GM19328 (cell line): Measurements from ENCODE around the gene AKAP13.
"Not testable (repeated sequence)": the region's sequence is repeated elsewhere in the genome, so short reads cannot be mapped to it uniquely, and the experiment has no call there.

ENCODE experiments used
- ATAC-seq: cut with Tn5 transposase; IDR thresholded peaks from one replicate; pipeline ENCODE4 v1.9.1; 2021; ENCODE audit warnings: mild to moderate bottlenecking, moderate library complexity; ENCODE audit not compliant: unreplicated experiment

Gene AKAP13

DNA sequence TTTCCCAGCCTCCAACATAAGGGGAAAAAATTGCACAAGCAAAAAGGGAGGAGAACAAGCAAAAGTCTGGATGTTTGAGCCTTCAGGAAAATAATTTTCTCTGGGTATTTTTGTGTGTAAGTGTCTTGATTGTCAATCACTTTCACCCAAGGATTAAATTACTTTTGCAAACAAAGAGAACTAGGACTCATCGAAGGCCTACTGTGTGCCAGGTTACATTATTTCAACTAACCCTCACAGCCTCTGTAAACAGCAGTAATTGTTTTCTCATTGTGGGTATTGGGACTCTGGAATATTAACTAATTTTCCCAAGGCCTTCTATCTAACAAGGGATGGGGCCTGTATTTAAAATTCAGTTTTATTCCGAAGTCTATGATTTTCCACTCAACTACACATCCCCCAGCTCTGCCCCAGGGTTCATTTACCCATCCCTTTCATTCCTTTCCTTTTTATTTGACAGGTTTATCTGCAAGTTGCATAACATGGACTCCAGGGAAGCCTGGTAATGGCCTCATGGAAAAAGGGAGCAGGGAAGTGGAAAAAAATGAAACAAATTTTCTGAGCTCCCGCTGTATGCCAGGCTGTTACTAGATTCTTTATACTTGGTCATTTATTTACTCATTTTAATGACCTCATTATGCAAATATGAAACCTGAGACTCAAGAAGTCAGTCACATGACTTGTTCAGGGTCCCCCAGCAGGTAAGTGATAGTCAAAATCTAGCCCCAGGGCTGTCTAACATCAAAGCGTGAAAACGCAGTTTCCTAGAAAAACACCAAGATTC lies 32.9 kb upstream of the AKAP13 start:
- ATAC-seq: not testable (repeated sequence)

DNA sequence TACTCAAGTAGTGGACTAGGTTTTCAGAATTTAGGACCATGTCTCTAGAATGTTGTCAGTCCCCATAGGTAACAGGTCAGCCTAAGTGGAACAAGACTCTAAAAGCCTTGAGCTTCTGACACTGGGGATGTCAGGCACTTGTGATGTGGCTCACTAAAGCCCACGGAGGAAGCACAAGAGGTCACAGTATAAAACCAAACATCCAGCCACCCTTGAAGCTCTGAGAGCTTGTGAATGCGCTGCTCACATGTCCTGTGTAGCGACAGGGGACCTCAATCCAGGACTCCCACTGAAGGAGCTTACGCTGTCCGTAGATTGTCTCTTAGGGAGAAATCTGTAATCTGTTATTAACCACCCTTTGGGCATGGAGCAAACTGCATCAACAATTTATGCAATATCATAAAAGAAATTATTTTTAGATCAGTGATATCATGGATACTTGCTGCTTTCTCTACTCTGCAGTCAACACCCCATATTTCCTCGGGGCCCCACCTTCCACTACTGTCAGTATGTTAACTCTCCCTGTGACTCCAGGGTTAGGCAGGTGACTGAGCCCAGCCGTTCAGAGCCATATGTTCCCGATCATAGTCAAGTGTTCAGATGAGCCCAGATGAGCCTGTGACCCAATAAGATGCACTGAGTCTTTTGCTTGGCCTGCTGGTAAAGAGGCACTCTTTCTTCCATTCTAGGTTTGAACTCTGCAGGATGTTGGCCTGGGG lies 32.2 kb upstream of the AKAP13 start:
- ATAC-seq: not testable (repeated sequence)

DNA sequence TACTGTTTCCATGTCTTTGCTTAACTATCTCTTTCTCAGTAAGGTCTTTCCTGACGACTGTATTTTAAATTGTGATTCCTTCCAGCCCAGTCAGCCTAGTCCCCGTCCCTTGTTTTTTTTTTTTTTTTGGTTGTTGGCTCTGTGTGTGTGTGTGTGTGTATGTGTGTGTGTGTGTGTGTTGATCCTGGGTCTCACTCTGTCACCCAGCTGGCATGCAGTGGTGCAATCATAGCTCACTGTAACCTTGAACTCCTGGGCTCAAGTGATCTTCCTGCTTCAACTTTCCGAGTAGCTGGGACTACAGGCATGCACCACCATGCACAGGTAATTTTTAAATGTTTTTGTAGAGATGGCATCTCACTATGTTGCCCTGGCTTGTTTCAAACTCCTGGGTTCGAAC lies 31.3 kb upstream of the AKAP13 start:
- ATAC-seq: not testable (repeated sequence)

DNA sequence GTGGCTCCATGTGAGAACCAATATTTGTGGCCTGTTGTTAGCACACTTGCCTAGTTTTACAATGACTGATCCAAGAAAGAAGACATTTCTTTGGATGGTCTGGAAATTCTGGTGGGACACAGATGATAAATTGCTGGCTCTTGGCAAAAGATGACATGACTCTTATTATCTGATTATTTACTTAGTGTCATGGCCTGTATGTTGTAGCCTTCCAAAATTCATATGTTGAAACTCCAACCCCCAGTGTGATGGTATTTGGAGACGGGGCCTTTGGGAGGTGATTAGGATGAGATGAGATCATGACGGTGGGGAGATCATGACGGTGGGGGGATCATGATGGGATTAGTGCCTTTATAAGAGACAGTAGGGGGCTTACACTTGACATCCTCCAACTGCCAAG lies 30.0 kb upstream of the AKAP13 start:
- ATAC-seq: no peak

DNA sequence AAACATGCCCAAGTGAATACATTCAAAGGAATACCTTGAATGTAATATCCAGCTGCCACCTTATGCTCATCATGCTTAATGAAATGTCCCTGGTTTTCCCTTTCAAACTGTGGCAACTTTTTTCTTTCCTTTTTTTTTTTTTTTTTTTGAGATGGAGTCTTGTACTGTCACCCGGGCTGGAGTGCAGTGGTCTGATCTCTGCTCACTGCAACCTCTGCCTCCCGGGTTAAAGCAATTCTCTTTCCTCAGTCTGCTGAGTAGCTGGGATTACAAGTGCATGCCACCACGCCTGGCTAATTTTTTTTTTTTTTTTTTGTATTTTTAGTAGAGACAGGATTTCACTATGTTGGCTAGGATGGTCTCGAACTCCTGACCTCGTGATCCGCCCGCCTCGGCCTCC lies 28.9 kb upstream of the AKAP13 start:
- not testable (repeated sequence) for ATAC-seq

DNA sequence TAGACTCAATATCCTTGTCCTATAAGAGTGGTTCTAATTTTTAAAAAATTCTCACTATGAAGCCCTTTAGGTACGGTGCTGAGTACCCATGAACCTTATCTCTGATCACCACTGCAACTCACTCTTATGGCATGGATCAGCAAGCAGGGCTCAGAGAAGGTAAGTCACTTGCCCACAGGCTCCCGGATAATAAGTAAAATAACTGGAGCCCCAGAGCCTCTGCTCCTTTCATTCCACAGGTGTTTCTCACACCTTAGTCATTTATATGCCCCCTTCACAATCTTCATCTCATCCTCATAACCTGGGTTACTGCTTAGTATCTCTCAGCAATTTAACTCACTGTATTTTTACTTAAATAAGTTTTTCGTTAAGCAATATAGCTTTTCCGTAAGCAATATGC lies 28.4 kb upstream of the AKAP13 start:
- ATAC-seq: no peak

DNA sequence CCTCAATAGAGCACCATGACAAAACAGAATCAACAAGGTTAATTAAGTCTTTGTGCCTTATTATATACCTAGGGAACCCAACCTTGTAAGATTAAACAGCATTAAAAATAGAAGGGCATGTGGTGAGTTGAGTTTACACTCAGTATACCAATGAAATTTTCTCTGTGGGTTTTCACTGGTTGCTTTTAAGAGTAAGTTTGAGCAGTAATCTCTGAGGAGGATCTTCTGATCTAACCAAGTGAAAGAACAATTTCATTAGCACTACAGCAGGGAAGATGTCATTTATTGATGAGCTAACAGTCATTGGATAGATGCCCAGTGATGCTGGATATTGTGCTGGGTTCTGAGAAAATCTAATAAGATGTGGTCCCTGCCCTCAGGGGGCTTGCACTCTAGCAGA lies 26.9 kb upstream of the AKAP13 start:
- no peak for ATAC-seq

- no peak for ATAC-seq
Observed at GRCh38 chr15:85354461-85354860, 25.9 kb upstream of the AKAP13 start.

GRCh38 chr15:85354948-85355347 lies 25.5 kb upstream of the AKAP13 start:
- no peak for ATAC-seq

DNA sequence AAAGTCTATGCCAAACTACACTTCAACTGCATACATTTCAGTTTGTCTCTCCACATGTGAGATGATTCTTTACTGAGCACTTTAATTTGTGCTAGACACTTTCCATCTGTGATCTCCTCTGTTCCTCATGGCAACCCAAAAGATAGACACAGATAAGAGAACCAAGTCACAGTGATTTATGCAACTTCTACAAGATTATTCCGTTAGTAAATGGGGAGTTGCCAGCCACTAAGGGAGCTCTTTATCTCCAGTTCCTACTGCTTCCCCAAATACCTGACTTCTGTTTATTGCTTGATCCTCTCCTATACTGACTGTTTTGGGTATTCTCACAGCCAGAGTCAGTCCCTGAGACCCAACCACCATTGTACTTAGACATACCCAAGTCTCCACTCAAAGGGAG lies 24.1 kb upstream of the AKAP13 start:
- ATAC-seq: no peak

- peak; percentile 81 for ATAC-seq
Observed at GRCh38 chr15:85361323-85361722, 19.1 kb upstream of the AKAP13 start.

- ATAC-seq: no peak
Observed at GRCh38 chr15:85362436-85363081, 17.8 kb upstream of the AKAP13 start.

GRCh38 chr15:85365980-85366379 lies 14.4 kb upstream of the AKAP13 start:
- no peak for ATAC-seq

DNA sequence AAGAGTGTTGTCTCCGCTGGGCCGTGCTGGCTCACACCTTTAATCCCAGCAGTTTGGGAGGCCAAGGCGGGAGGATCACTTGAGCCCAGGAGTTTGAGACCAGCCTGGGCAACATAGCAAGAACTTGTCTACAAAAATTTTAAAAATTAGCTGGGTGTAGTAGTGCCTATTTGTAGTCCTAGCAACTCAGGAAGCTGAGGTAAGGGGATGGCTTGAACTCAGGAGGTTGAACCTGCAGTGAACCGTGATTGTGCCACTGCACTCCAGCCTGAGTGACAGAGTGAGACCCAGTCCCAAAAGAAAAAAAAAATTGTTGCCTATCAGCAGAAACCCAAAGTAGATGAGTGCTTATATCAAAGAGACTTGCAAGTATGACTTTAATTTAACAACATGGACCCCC lies 12.7 kb upstream of the AKAP13 start:
- ATAC-seq: no peak

DNA sequence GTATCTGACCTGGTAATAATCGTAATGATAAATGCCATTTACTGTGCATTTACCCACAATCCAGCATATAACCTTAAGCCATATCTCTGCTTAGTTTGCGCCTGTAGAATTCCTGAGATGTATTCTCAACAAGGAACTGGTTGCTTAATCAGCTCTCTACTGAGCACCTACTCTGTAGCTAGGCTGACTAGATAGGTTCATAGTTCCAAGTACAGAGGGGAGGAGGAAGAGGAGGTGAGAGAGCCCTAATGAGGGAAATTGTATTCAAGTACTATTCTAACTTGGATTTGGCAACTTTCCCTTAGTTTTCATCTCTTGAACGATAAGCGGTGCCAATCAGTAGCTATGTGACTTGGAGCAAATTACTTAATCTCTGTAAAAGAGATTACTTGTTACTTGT lies 5.6 kb upstream of the AKAP13 start:
- no peak for ATAC-seq

- ATAC-seq: no peak
Observed at GRCh38 chr15:85377269-85377668, 3.1 kb upstream of the AKAP13 start.

DNA sequence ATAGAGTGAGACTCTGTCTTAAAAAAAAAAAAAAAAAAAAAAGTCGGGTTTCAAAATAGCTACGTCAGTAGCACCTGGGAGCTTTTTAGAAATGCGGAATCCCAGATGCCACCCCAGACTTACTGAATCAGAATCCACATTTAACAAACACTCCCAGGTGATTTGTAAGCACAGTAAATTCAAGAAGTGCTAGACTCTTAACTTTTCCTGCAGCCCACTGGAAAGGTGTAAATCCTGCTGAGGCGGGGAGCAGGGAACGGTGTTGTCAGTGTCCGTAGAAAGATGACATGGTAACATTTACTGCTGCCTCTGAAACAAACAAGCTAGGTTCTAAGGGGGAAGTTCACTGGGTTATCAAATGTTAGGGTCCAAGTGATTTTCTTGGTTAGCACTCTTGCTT lies 2.4 kb upstream of the AKAP13 start:
- no peak for ATAC-seq

GRCh38 chr15:85379403-85380131 lies 836 bp upstream of the AKAP13 start:
- ATAC-seq: no peak

- ATAC-seq: peak; percentile 41
Observed at GRCh38 chr15:85380812-85381642, 624 bp downstream of the AKAP13 start.
